NCI-H1105 (cell line): Measurements from ENCODE around the gene SCNN1A.

Source experiments
- DNase-seq: peaks from one replicate; lab custom pipeline; 2025; lab: John Stamatoyannopoulos, UW

The SCNN1A gene

GRCh38 chr12:6368906-6369525 is 6.3 kb downstream of the SCNN1A start:
- DNase-seq = no peak

GRCh38 chr12:6367969-6368892 is 7.1 kb downstream of the SCNN1A start:
- DNase-seq = no peak

- DNase-seq = no peak
Measured at GRCh38 chr12:6367065-6367968, 8.0 kb downstream of the SCNN1A start.

- no peak for DNase-seq
Measured at GRCh38 chr12:6364044-6364374, 11.4 kb downstream of the SCNN1A start.

GRCh38 chr12:6363330-6364043 is 11.9 kb downstream of the SCNN1A start:
- DNase-seq = no peak

GRCh38 chr12:6363010-6363329 is 12.4 kb downstream of the SCNN1A start:
- no peak for DNase-seq

- no peak for DNase-seq
Measured at GRCh38 chr12:6362403-6362802, 13.0 kb downstream of the SCNN1A start.

GRCh38 chr12:6361834-6362233 is 13.5 kb downstream of the SCNN1A start:
- DNase-seq = no peak

GRCh38 chr12:6360578-6361490 is 14.5 kb downstream of the SCNN1A start:
- no peak for DNase-seq

- no peak for DNase-seq
Measured at GRCh38 chr12:6360080-6360571, 15.2 kb downstream of the SCNN1A start.

- DNase-seq = no peak
Measured at GRCh38 chr12:6358881-6359280, 16.5 kb downstream of the SCNN1A start.

GRCh38 chr12:6356374-6356820 is 19.0 kb downstream of the SCNN1A start:
- DNase-seq = no peak

GRCh38 chr12:6355491-6356373 is 19.6 kb downstream of the SCNN1A start:
- no peak for DNase-seq

- no peak for DNase-seq
Measured at GRCh38 chr12:6354495-6355393, 20.6 kb downstream of the SCNN1A start.

GRCh38 chr12:6352193-6353173 is 22.9 kb downstream of the SCNN1A start:
- DNase-seq = no peak

GRCh38 chr12:6351622-6352021 is 23.7 kb downstream of the SCNN1A start:
- no peak for DNase-seq
